H1 (cell line): ENCODE results near the gene CPXM2. TPM values are rescaled to one million over a fixed set of nuclear protein-coding genes. Genes with fewer than 3 reads are reported as not detected.

ENCODE experiments used
- CTCF ChIA-PET: fragments of 300-600 bp; sonication (Branson Sonifier 250); formaldehyde crosslinking; loops from one replicate; lab custom pipeline; 2021; ENCODE audit not compliant: partially characterized antibody; lab: Charles Lee
- POLR2A ChIA-PET: fragments of 300-600 bp; sonication (Branson Sonifier 250); formaldehyde crosslinking; loops from one replicate; lab custom pipeline; 2021; ENCODE audit warnings: inconsistent platforms; ENCODE audit not compliant: partially characterized antibody; lab: Charles Lee
- DNase-seq, 2 experiments: peaks; one replicate each; pipeline versions ENCODE4 v3.0.0 to v3.0.0-alpha.2; 2010 to 2022; ENCODE audit warnings: low spot score in 2 of 2, low read depth in 1 of 2, mixed read lengths in 1 of 2
- FAIRE-seq: peaks from 2 replicates; lab custom pipeline; 2011; peaks lifted over from hg19 to GRCh38; lab: Jason Lieb, UNC
- H2AFZ ChIP-seq: 2 replicates; pipeline ENCODE4 v1.8.1; 2012; ENCODE audit warnings: low read length, inconsistent platforms
- H2AK5ac ChIP-seq: 2 replicates; pipeline ENCODE4 v1.6.1; 2013; ENCODE audit warnings: low read depth, low read length
- H2BK120ac ChIP-seq: replicated peaks from 2 replicates; pipeline ENCODE3; 2013; ENCODE audit warnings: low read depth, low read length, inconsistent platforms
- H2BK12ac ChIP-seq: 2 replicates; pipeline ENCODE4 v1.6.1; 2013; ENCODE audit warnings: low read depth, low read length
- H2BK15ac ChIP-seq: 2 replicates; pipeline ENCODE4 v1.6.1; 2013; ENCODE audit warnings: low read length
- H2BK20ac ChIP-seq: 2 replicates; pipeline ENCODE4 v1.6.1; 2013; ENCODE audit warnings: low read length
- H2BK5ac ChIP-seq: 2 replicates; pipeline ENCODE4 v1.6.1; 2013; ENCODE audit warnings: low read depth, low read length
- H3K14ac ChIP-seq: 2 replicates; pipeline ENCODE4 v1.6.1; 2013; ENCODE audit warnings: inconsistent platforms; ENCODE audit not compliant: insufficient read length
- H3K18ac ChIP-seq: 2 replicates; pipeline ENCODE4 v1.6.1; 2013; ENCODE audit warnings: low read length; ENCODE audit errors: extremely low read depth
- H3K23ac ChIP-seq: 2 replicates; pipeline ENCODE4 v1.6.1; 2013; ENCODE audit warnings: inconsistent platforms; ENCODE audit not compliant: insufficient read length
- H3K23me2 ChIP-seq: 2 replicates; pipeline ENCODE4 v1.6.1; 2013; ENCODE audit warnings: low read depth, low read length
- H3K27ac ChIP-seq: 2 replicates; pipeline ENCODE4 v1.6.1; 2011; ENCODE audit warnings: low read depth, low read length, inconsistent platforms
- H3K27me3 ChIP-seq, 4 experiments: replicated peaks in 1 of 4; 1 replicate in 1 of 4; 2 replicates in 3 of 4; pipeline versions ENCODE4 v1.6.1 to v1.8.1; 2011 to 2013; ENCODE audit warnings: low read length in 3 of 4, mild to moderate bottlenecking in 3 of 4, inconsistent platforms in 2 of 4, mixed read lengths in 2 of 4, moderate library complexity in 1 of 4; ENCODE audit not compliant: control insufficient read depth in 3 of 4, insufficient read depth in 3 of 4; ENCODE audit errors: extremely low read depth in 1 of 4
- H3K36me3 ChIP-seq, 4 experiments: 2 replicates each; pipeline versions ENCODE4 v1.6.1 to v1.8.1; 2011 to 2013; ENCODE audit warnings: mild to moderate bottlenecking in 4 of 4, low read length in 3 of 4, moderate library complexity in 2 of 4, control low read depth in 1 of 4, inconsistent platforms in 1 of 4; ENCODE audit not compliant: insufficient read depth in 4 of 4, control insufficient read depth in 2 of 4
- H3K4ac ChIP-seq: replicated peaks from 2 replicates; pipeline ENCODE3; 2013; ENCODE audit warnings: low read length, low read depth, mixed read lengths, inconsistent platforms; ENCODE audit not compliant: insufficient read length
- H3K4me1 ChIP-seq, 4 experiments: replicated peaks in 1 of 4; 1 replicate in 1 of 4; 2 replicates in 3 of 4; pipeline versions ENCODE4 v1.6.1 to v1.8.1; 2011 to 2013; ENCODE audit warnings: low read length in 3 of 4, inconsistent platforms in 2 of 4, mixed read lengths in 1 of 4; ENCODE audit not compliant: insufficient read depth in 4 of 4, control insufficient read depth in 3 of 4
- H3K4me2 ChIP-seq, 2 experiments: 2 replicates each; pipeline versions ENCODE4 v1.6.1 to v1.8.1; 2011 to 2013; ENCODE audit warnings: low read depth in 2 of 2, low read length in 2 of 2, control low read depth in 1 of 2, inconsistent platforms in 1 of 2, mild to moderate bottlenecking in 1 of 2; ENCODE audit not compliant: insufficient read depth in 1 of 2
- H3K4me3 ChIP-seq, 4 experiments: fragments of 200-600, 300-600 bp in 1 of 4; sonication (generic), shearing (Covaris generic), sonication (Bioruptor Twin) in 1 of 4; 2 replicates each; pipeline versions ENCODE4 v1.5.1 to v1.8.1; 2011 to 2016; ENCODE audit warnings: low read length in 4 of 4, low read depth in 3 of 4, control low read depth in 2 of 4, inconsistent platforms in 2 of 4, mild to moderate bottlenecking in 2 of 4, mixed read lengths in 1 of 4, moderate library complexity in 1 of 4; ENCODE audit not compliant: insufficient read depth in 2 of 4; ENCODE audit errors: extremely low read depth in 1 of 4
- H3K56ac ChIP-seq: replicated peaks from 2 replicates; pipeline ENCODE3; 2013; ENCODE audit warnings: low read depth, mild to moderate bottlenecking, mixed read lengths, low read length, inconsistent platforms; ENCODE audit not compliant: insufficient read length
- H3K79me1 ChIP-seq: 2 replicates; pipeline ENCODE4 v1.6.1; 2013; ENCODE audit warnings: low read depth, low read length, control low read depth
- H3K79me2 ChIP-seq, 2 experiments: 2 replicates each; pipeline versions ENCODE4 v1.6.1 to v1.8.1; 2012 to 2013; ENCODE audit warnings: low read length in 2 of 2, mild to moderate bottlenecking in 2 of 2, inconsistent platforms in 1 of 2; ENCODE audit not compliant: insufficient read depth in 2 of 2, control insufficient read depth in 1 of 2
- H3K9ac ChIP-seq, 4 experiments: replicated peaks in 1 of 4; 1 replicate in 1 of 4; 2 replicates in 3 of 4; pipeline versions ENCODE4 v1.6.1 to v1.8.1; 2011 to 2013; ENCODE audit warnings: low read depth in 3 of 4, low read length in 3 of 4, control low read depth in 2 of 4, mild to moderate bottlenecking in 2 of 4, moderate library complexity in 2 of 4, inconsistent platforms in 1 of 4; ENCODE audit errors: extremely low read depth in 1 of 4
- H3K9me3 ChIP-seq, 2 experiments: 2 replicates each; pipeline versions ENCODE4 v1.6.1 to v1.8.1; 2012 to 2013; ENCODE audit warnings: mild to moderate bottlenecking in 2 of 2, moderate library complexity in 2 of 2, control low read depth in 1 of 2, inconsistent platforms in 1 of 2, low read depth in 1 of 2, low read length in 1 of 2, mixed read lengths in 1 of 2; ENCODE audit not compliant: insufficient read depth in 2 of 2
- H4K20me1 ChIP-seq, 2 experiments: replicated peaks in 1 of 2; 2 replicates each; pipeline versions ENCODE3 to v1.8.1; 2011 to 2013; ENCODE audit warnings: inconsistent platforms in 2 of 2, low read length in 2 of 2, mild to moderate bottlenecking in 1 of 2; ENCODE audit not compliant: insufficient read depth in 2 of 2, control insufficient read depth in 1 of 2
- H4K5ac ChIP-seq: 2 replicates; pipeline ENCODE4 v1.6.1; 2013; ENCODE audit warnings: low read length, low read depth, mixed read lengths, inconsistent platforms; ENCODE audit not compliant: insufficient read length
- H4K8ac ChIP-seq: 2 replicates; pipeline ENCODE4 v1.8.0; 2013; ENCODE audit warnings: mild to moderate bottlenecking, moderate library complexity, low read length, inconsistent platforms; ENCODE audit not compliant: insufficient read depth; ENCODE audit errors: extremely low read depth
- H4K91ac ChIP-seq: replicated peaks from 2 replicates; pipeline ENCODE3; 2013; ENCODE audit warnings: low read length, mixed read lengths, inconsistent platforms; ENCODE audit not compliant: insufficient read length
- BACH1 ChIP-seq: IDR thresholded peaks from 2 replicates; pipeline ENCODE4 v1.6.1; 2012; ENCODE audit warnings: low read length, improper control_type of control experiment
- BCL11A ChIP-seq, 2 experiments: IDR thresholded peaks; one replicate each; pipeline ENCODE4 v1.6.1; 2011; ENCODE audit warnings: low read depth in 2 of 2, low read length in 2 of 2, mild to moderate bottlenecking in 2 of 2
- CBX5 ChIP-seq: fragments of 300-800, 300-1000 bp; sonication (generic); IDR thresholded peaks from 2 replicates; pipeline ENCODE4 v1.7.1; 2016; ENCODE audit warnings: antibody characterized with exemption, low read length, low read depth
- CTBP2 ChIP-seq: IDR thresholded peaks from 2 replicates; pipeline ENCODE4 v1.7.0; 2011; ENCODE audit warnings: borderline replicate concordance, mild to moderate bottlenecking, moderate library complexity, mixed read lengths, low read length; ENCODE audit not compliant: insufficient read depth, insufficient read length
- HDAC6 ChIP-seq: IDR thresholded peaks from one replicate; pipeline ENCODE4 v1.7.1; 2012; ENCODE audit warnings: low read depth, mild to moderate bottlenecking, inconsistent platforms, low read length, moderate library complexity
- KDM1A ChIP-seq: fragments of 200-600, 300-600 bp; sonication (generic); IDR thresholded peaks from 2 replicates; pipeline ENCODE4 v1.7.1; 2016; ENCODE audit warnings: mild to moderate bottlenecking, low read length, borderline replicate concordance
- KDM5A ChIP-seq: fragments of 200-600 bp; IDR thresholded peaks from 2 replicates; pipeline ENCODE4 v1.7.1; 2012; ENCODE audit warnings: mild to moderate bottlenecking, low read length, inconsistent platforms, mixed read lengths
- NRF1 ChIP-seq: IDR thresholded peaks from 2 replicates; pipeline ENCODE4 v1.6.1; 2011; ENCODE audit warnings: mild to moderate bottlenecking, low read depth, low read length, improper control_type of control experiment
- POLR2AphosphoS5 ChIP-seq: IDR thresholded peaks from 2 replicates; pipeline ENCODE4 v1.6.1; 2011; ENCODE audit warnings: low read depth, low read length
- WGBS, 2 experiments: shearing (Covaris generic) in 1 of 2; methylation state at CpG; one replicate each; pipeline versions ENCODE4 v1.1.6 to v1.1.7; 2013 to 2015; ENCODE audit warnings: low lambda C conversion rate in 2 of 2, mixed read lengths in 2 of 2, inconsistent platforms in 1 of 2, low coverage in 1 of 2, missing lambda C conversion rate in 1 of 2; ENCODE audit not compliant: insufficient replicate concordance in 2 of 2, insufficient coverage in 1 of 2, insufficient read length in 1 of 2; ENCODE audit errors: extremely low coverage in 1 of 2, missing lambda C conversion rate in 1 of 2; 5-methylcytosine and 5-hydroxymethylcytosine counted together
- polyA plus RNA-seq, 7 experiments: library from polyadenylated mRNA; depleted of rRNA in 3 of 7; stranded (reverse) in 5 of 7; unstranded in 2 of 7; fragments of >200 nt in 5 of 7; fragments of 200-250 nt in 2 of 7; gene quantifications; 1 replicate in 5 of 7; 2 replicates in 1 of 7; 4 replicates in 1 of 7; pipeline versions ENCODE4 v1.2.1 to v1.2.3, GENCODE V29; 2011 to 2013; ENCODE audit warnings: missing spikeins in 2 of 7, mixed read lengths in 2 of 7
- total RNA-seq: library from RNA; stranded (reverse); fragmentation: NEBNext Ultra II Directional; extraction: Animal tissue kit (Norgen Biotek cat#: 25700); gene quantifications from 2 replicates; pipeline ENCODE4 v1.2.1, GENCODE V29; 2021
- TF ChIP-seq, protein P1 (sequence below): IDR thresholded peaks from 2 replicates; pipeline ENCODE4 v1.6.1; 2012; ENCODE audit warnings: inconsistent platforms
- TF ChIP-seq, protein P2 (sequence below): IDR thresholded peaks from 2 replicates; pipeline ENCODE4 v1.6.1; 2012; ENCODE audit warnings: low read length, inconsistent platforms
- TF ChIP-seq, protein P3 (sequence below): IDR thresholded peaks from 2 replicates; pipeline ENCODE4 v1.6.1; 2011; ENCODE audit warnings: low read depth, mild to moderate bottlenecking, low read length; ENCODE audit not compliant: insufficient read depth

The CPXM2 gene
- total and polyA plus RNA-seq, 2 of the 8 experiments (the other 6 are each of a cell fraction or from before 2014, with no cell fraction given): 2.4 to 2.9 TPM

DNA sequence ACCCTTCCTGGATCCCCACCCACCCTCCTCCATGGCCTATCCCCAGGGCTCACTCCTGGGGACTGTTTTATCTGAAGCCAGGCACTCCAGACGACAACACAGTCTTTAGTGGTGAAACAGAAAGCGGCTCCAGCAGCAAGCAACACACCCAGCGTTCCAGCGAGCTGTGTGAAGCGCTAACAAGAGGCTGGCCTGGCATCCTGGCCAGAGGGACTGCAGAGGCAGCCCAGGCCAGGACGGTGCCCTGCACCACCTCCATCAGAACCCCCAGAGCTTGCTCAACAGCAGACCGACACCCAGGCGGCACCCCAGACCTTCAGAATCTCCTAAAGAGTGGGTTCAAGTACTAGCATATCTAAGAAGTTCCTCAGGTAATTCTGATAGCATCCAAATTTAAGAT, 2.0 kb upstream of the CPXM2 start:
- no peak overlapping the region for H3K14ac ChIP-seq
- no peak overlapping the region for H4K8ac ChIP-seq
- no peak overlapping the region for H2BK120ac ChIP-seq
- no peak overlapping the region for H2BK5ac ChIP-seq
- DNase-seq: no peak
- H2AK5ac ChIP-seq: no peak overlapping the region
- H2BK12ac ChIP-seq: no peak overlapping the region
- WGBS, 2 experiments: 84% methylated on average over 8 of the region's 8 CpGs; no CpG with 5 or more reads in 1 of the 2 experiments
- H4K20me1 ChIP-seq: no peaks in the 10 kb centered on the region
- peaks cover 0 to 30% (median 19%) of the 10 kb centered on the region in 4 experiments; a peak in 5 of 7 replicates for H3K27me3 ChIP-seq
- no peak overlapping the region for H3K4me2 ChIP-seq
- H3K79me2 ChIP-seq: no peaks in the 10 kb centered on the region
- H3K18ac ChIP-seq: no peak overlapping the region
- H3K36me3 ChIP-seq: no peaks in the 10 kb centered on the region
- no peak overlapping the region for H2AFZ ChIP-seq
- ChIA-PET CTCF (interaction anchor here (2.1 kb wide), 1 partner anchor 25 kb away, joined by 5 read pairs; no protein-coding TSS in a partner anchor), POLR2A (no interaction called here)
- H4K91ac ChIP-seq: no peak overlapping the region
- no peak overlapping the region for H2BK20ac ChIP-seq
- peaks cover 9% of the 10 kb centered on the region; the same call in 1 of the 2 replicates for H3K23me2 ChIP-seq
- H3K79me1 ChIP-seq: no peaks in the 10 kb centered on the region
- no peak overlapping the region for H3K56ac ChIP-seq
- H3K27ac ChIP-seq: no peak overlapping the region
- peaks cover 0 to 7% (median 6%) of the 10 kb centered on the region in 4 experiments; a peak in 4 of 7 replicates for H3K4me1 ChIP-seq
- H3K9me3 ChIP-seq: no peaks in the 10 kb centered on the region; a peak in 1 of 4 replicates
- H4K5ac ChIP-seq: no peak overlapping the region
- FAIRE-seq: no peak
- H3K4me3 ChIP-seq: no peak overlapping the region
- no peak overlapping the region for H3K4ac ChIP-seq
- H3K23ac ChIP-seq: no peak overlapping the region
- no peak overlapping the region for H2BK15ac ChIP-seq
- H3K9ac ChIP-seq: no peak overlapping the region
- TF ChIP-seq BCL11A (IDR thresholded peaks at IDR 0.05; ENCODE audit: low read depth in 2 of 2, low read length in 2 of 2): no peak
- no peak for TF ChIP-seq NRF1
- TF ChIP-seq, protein P1, sequence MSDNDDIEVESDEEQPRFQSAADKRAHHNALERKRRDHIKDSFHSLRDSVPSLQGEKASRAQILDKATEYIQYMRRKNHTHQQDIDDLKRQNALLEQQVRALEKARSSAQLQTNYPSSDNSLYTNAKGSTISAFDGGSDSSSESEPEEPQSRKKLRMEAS: no peak
- TF ChIP-seq, protein P2, sequence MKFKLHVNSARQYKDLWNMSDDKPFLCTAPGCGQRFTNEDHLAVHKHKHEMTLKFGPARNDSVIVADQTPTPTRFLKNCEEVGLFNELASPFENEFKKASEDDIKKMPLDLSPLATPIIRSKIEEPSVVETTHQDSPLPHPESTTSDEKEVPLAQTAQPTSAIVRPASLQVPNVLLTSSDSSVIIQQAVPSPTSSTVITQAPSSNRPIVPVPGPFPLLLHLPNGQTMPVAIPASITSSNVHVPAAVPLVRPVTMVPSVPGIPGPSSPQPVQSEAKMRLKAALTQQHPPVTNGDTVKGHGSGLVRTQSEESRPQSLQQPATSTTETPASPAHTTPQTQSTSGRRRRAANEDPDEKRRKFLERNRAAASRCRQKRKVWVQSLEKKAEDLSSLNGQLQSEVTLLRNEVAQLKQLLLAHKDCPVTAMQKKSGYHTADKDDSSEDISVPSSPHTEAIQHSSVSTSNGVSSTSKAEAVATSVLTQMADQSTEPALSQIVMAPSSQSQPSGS: no peak
- no peak for TF ChIP-seq KDM1A
- no peak for TF ChIP-seq CBX5
- no peak for TF ChIP-seq CTBP2
- TF ChIP-seq KDM5A: no peak
- no peak for TF ChIP-seq POLR2AphosphoS5
- TF ChIP-seq HDAC6: no peak
- TF ChIP-seq, protein P3, sequence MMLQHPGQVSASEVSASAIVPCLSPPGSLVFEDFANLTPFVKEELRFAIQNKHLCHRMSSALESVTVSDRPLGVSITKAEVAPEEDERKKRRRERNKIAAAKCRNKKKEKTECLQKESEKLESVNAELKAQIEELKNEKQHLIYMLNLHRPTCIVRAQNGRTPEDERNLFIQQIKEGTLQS: no peak
- no peak for TF ChIP-seq BACH1
